Left cardiac atrium (tissue), 4 donors: Measurements from ENCODE around the gene C1RL. TPM values are rescaled to one million over a fixed set of nuclear protein-coding genes. Genes with fewer than 3 reads are reported as not detected.
A peak's percentile ranks its signal among the peaks of the same experiment; 100 is the strongest.

Experiments used
- ATAC-seq, 2 donors: fragments of 200-7000 bp; cut with Tn5 transposase; one replicate each; pipeline ENCODE4 v1.9.1; 2020; ENCODE audit warnings: mild to moderate bottlenecking in 2 of 2, moderate library complexity in 2 of 2
- DNase-seq: peaks from one replicate; pipeline ENCODE4 v3.0.0-alpha.2; 2020
- intact Hi-C, 2 donors: fragments of 100-400 bp; cut with DNase I; formaldehyde crosslinking; loops; one replicate each; pipeline versions ENCODE4 v1.14.1 to v1.15.1; 2022 to 2023
- long read RNA-seq: library from polyadenylated mRNA; unstranded; transcript quantifications from one replicate; pipeline ENCODE4 v2.0.0, GENCODE V29; 2021
- total RNA-seq, 2 donors: library from RNA; stranded (reverse); fragmentation: NEBNext Ultra II Directional; extraction: Animal tissue kit (Norgen Biotek cat#: 25700); gene quantifications; one replicate each; pipeline ENCODE4 v1.2.1, GENCODE V29; 2021
- donor health status: DM: no; HTN: yes; CAD: no.
- donor health status: DM: no; HTN: yes; CAD: no; lungs with severe emphysema.
- donor health status: DM: yes; HTN: yes; CAD: no.
- donor health status: Dilated cardiomyopathy.

C1RL gene, protein sequence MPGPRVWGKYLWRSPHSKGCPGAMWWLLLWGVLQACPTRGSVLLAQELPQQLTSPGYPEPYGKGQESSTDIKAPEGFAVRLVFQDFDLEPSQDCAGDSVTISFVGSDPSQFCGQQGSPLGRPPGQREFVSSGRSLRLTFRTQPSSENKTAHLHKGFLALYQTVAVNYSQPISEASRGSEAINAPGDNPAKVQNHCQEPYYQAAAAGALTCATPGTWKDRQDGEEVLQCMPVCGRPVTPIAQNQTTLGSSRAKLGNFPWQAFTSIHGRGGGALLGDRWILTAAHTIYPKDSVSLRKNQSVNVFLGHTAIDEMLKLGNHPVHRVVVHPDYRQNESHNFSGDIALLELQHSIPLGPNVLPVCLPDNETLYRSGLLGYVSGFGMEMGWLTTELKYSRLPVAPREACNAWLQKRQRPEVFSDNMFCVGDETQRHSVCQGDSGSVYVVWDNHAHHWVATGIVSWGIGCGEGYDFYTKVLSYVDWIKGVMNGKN
- 10 to 100 TPM; 23.0 to 29.8 TPM for total RNA-seq
- long read RNA-seq, partial matches to known transcripts: 0 of 5 reads
- long read RNA-seq, other reads (novel, unspliced or antisense): 4 of 5 reads

DNA sequence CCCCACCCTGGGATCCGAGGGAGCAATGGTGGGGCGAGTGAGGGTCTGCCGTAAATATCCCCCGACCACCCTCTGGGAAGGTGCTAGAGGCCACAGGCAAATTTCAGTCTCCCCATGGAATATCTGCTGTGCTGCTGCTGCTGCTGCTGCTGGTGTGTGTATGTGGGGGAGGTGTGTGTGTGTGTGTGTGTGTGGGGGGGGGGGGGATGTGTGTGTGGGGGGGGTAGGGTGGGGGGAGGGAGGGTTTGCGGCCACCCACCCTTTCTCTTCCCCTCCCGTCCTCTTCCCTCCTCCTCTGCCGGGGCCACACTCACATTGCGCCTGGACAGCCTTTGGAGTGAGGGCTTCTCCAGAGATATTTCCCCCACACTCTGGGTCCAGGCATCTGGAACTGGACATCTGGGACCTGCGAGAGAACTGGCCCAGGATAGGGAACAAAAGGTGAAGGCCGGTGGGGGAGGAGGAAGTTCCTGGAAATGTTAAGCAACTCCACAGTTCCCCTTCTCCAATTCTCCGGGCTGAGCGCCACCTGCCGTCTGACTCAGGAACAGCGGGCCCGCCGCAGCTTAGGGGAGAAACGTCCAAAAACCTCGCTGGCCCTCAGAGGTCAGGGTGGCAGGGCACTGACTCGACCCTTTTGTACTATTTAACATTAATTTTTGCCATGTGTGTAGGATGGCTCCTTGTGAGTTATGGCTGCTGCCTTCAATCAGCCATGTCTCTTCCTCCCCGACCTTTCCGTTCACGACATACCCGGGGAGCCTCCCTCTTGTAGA lies at the start of gene C1RL:
Gene C1RL (minus strand): TSS at position 419 of the 776 bp plus-strand sequence. CDS start 34 bp downstream, at position 385.
- intact Hi-C loops: loop anchor here in 1 of 2 donors (2.0 kb wide), 2 partner anchors 48 to 164 kb away; partner anchors contain the start of genes C12orf57 and C1S
- ATAC-seq (peak; percentile 84 to 86), DNase-seq (peak; percentile 92)

DNA sequence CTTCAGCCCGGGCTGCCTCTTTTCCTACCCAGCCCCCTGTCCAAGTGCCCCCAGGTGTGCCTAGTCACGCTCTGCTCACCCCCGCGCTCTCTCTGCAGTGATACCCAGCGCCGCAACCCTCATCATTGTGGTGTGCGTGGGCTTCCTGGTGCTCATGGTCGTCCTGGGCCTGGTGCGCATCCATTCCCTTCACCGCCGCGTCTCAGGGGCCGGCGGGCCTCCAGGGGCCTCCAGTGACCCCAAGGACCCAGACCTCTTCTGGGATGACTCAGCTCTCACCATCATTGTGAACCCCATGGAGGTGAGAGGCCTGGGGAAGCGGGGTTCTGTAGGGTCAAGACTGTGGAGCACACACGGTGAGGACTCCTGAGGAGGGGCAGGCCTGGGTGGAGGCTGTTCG lies 48.4 kb upstream of the C1RL start:
- DNase-seq: no peak
- ATAC-seq: no peak
- intact Hi-C loops: no loop called here

DNA sequence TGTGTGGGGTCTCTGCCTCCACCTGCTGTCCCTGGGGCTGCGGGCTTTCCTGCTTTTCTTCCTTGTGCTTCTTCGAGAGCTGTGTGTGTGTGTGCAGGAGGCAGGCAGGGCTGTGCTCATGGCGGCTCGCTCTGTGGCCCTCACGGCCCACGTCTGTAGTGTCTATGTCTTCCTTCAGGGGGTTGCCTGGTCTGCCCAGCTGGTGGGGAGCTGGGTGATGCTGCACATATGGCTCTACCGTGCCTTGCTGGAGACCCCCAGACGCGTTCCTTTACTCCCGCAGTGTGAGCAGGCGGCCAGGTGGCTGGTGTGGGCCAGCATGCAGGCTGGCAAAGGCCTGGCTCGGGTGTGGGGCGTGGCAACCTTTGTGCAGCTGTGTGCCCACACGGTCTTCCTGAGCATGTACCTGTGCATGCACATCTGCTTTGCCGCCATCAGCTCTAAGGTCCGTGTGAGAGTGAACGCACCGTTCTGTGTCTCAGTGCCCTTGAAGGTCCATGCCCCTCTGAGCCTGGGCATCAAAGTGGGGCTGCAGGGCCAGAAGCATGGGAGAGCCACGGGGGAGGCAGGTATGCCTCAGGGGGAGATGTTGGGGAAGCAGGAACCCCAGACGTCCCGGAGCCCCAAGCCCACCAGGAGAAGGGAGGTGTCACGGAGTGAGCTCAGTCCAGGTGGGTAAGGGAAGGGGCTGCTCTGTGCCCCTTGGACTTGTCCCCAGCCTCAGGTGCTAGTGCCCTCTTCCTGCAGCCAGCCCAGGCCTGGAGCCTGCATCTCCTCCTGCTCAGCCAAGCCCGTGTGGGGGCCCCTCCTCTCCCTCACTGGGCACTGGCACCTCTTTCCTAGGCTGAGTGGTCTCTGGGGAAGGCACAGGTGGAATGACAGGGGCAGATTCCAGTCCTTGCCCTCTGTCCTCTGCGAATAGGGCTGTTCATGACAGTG lies 47.5 kb upstream of the C1RL start:
- DNase-seq (no peak), ATAC-seq (no peak)
- intact Hi-C loops: no loop called here

DNA sequence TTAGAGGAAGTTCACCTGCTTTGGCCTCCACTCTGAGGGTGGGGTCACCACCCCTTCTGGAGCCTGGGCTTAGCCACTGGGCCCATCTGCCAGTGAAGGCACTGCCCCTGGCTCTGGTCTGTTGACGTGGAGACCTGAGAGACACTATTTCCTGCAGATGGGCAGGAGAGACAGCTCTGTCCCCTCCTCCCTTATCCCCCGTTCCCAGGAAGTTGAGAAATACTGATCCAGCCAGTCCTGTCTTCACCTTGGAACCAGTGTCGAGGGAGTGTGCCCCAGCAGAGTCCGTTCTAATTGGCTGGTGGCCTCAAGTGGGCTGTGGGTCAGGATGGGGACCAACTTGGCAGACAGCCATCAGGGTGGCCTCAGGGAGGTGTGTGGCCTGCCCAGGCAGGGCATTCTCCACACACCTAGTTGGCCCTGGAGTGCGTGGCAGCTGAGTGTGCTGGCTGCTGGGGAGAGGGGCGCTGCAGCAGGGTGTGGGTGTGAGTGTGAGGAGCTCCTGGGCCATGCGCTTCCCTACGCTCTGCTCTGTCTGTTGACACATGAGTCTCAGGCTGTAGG lies 46.5 kb upstream of the C1RL start:
- ATAC-seq (peak in 1 of 2 donors; percentile 20), DNase-seq (no peak)
- intact Hi-C loops: no loop called here

DNA sequence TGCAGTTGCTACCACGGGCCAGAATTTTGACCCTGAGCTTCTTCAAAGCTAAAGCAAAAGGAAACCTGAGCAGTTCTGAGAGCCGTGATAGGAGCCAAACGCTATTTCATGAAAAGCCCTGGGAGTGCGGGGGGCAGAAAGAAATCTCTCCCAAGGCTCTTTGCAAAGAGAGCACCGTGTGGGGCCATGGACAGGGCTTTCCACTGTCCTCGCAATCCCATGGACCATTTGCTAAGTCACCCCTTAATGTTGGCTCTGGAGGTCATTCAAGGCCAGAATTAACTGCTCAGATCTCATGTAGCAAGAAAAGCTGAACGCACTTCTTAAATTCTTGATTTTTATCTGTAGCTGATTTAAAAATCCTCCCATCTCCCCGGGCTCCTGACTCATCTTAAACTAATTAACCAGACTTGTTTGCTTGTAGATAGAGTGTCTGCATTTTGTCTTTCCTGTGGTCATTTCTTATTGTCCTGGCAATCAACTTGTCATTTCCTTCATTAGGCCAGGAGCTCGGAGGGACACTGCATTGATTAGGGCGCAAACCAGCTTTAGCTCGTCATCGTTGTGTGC lies 46.0 kb upstream of the C1RL start:
- DNase-seq (no peak), ATAC-seq (no peak)
- intact Hi-C loops: no loop called here

DNA sequence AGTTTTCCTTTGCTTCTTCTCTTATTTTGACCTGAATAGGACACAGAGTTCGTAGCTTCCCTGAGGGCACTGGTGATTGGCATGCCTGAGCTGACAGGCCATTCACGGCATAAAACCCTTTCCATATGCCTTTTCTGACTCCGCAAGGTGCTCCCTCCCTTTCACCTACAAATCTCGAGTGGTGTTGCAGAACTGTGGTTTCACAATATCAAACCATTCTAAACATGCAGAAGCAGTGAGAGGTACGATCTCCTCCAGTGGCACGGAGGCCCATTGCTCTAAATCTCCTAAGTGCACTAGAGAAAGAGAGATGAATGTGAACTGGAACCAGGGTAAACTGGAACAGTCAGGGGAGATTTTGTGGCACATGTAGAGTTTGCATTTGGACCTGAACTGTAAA lies 45.0 kb upstream of the C1RL start:
- DNase-seq (no peak), ATAC-seq (no peak)
- intact Hi-C loops: no loop called here

DNA sequence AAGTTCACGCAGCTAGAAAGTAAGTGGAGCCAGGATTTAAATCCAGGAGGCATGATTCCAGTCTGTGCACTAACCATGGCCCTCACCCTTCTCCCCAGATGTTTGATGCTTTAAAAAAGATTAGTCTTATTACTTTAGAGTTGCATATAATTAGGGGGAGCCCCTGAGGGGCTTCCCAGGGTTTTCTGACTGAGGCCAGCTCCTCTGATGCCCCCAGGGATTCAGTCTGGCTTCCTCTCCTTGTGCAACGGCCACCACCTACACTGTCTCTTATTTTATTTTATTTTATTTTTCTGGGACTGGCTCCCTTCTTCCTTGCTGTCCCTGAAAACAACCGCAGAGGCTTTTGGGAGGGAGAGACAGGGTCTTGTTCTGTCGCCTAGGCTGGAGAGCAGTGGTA lies 43.8 kb upstream of the C1RL start:
- intact Hi-C loops: no loop called here
- DNase-seq: no peak
- no peak for ATAC-seq

DNA sequence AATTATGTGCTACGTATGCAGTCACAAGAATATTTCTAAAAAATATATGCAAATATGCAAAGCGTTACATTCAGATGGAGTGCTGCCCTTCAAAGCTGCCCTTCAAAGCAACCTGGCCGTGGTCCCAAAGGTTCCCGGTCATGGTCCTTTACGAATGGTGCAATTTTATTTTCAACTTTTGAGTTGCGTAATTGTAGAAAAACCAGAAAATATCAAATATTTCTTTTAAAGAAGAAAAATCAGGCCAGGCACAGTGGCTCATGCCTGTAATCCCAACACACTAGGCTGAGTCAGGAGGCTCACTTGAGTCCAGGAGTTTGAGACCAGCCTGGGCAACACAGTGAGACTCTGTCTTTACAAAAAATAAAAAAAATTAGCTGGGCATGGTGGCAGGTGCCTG lies 42.5 kb upstream of the C1RL start:
- intact Hi-C loops: no loop called here
- ATAC-seq: peak in 1 of 2 donors; percentile 23

DNA sequence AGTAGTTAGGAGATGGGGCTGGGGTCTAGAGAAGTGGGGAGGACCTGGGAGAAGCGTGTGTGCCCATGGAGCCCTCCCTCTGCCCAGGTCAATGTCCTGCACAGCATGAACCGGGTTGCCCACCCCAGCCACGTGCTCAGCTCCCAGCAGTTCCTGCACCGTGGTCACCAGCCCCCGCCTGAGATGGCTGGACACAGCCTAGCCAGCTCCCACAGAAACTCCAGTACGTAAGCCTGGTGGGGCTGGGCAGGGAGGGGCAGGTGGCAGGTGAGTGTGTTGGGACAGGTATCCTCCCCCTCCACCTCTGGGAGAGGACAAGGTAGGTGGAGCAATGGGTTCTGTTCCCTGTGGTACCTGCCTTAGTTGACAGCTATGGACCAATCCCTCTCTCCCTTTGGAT lies 41.8 kb upstream of the C1RL start:
- ATAC-seq (no peak), DNase-seq (no peak)
- intact Hi-C loops: no loop called here

More for the DNA sequence above, 42.5 kb upstream of the C1RL start:
- DNase-seq: no peak

DNA sequence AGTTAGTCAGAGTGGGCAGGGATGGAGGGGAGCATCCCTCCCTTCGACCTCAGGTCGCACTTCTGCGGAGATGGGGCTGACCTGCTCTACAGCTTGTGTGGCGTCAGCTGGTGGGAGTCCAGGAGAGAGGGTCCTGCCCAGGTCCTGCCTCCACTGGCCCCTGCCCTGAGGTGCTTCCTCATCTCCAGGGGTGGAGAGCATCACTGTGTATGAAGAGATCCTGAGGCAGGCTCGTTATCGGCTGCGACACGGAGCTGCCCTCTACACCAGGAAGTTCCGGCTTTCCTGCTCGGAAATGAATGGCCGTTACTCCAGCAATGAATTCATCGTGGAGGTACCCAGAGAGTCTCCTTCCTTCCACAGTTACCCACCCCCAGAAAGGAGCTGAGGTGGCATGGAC lies 41.3 kb upstream of the C1RL start:
- DNase-seq (no peak), ATAC-seq (peak in 1 of 2 donors; percentile 19)
- intact Hi-C loops: no loop called here

DNA sequence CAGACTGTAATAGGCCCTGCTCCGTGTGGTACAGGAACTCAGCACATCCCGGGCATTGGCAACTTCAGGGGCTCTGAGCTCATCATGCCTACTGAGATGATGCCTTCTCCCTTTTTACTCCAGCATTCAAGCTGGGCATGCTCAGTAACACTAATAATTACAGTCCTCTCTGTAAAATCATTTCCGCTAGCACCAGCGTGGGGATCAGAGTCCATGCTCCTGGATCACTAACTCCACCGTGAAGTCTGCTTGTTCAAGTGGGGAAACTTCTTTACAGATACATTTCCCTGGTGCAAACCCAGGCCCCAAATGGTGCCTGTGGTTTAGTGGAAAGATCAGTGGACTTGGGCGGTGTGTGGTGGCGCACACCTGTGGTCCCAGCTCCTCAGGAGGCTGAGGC lies 37.9 kb upstream of the C1RL start:
- DNase-seq (no peak), ATAC-seq (no peak)
- intact Hi-C loops: no loop called here

DNA sequence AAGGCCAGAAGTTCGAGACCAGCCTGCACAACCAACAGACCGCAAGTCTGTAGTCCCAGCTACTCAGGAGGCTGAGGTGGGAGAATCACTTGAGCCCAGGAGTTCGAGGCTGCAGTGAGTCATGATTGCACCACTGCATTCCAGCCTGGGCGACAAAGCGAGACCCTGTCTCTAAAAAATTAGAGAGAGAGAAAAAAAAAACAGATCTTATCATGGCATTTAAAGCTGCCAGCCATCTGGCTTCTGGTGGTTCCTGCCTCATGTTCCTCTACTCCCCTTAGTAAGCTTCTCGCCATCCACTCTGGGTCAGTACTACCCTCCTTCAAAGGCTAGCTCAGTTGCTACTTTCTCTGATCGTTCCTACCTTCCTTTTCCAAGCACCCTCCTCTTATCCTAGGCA lies 37.2 kb upstream of the C1RL start:
- intact Hi-C loops: no loop called here
- DNase-seq (no peak), ATAC-seq (no peak)

DNA sequence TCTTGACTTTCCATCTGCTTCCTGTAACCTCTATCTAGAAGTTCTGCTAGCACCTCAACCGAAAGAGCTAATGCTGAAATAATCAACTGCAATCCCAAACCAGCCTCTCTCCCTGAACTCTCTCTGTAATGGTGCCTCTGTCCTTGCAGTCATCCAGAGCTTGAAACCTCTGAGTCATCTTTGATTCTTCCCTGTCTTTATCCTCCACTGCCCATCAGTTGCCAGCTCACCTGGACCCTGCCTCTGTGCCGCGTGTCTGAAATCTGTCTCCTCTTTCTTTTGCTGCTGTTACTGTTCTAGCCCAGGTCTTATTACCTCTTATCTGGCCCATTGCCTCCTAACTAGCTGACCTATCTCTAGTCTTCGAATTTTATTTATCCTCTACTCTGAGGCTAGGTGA lies 36.7 kb upstream of the C1RL start:
- DNase-seq (no peak), ATAC-seq (no peak)
- intact Hi-C loops: no loop called here

DNA sequence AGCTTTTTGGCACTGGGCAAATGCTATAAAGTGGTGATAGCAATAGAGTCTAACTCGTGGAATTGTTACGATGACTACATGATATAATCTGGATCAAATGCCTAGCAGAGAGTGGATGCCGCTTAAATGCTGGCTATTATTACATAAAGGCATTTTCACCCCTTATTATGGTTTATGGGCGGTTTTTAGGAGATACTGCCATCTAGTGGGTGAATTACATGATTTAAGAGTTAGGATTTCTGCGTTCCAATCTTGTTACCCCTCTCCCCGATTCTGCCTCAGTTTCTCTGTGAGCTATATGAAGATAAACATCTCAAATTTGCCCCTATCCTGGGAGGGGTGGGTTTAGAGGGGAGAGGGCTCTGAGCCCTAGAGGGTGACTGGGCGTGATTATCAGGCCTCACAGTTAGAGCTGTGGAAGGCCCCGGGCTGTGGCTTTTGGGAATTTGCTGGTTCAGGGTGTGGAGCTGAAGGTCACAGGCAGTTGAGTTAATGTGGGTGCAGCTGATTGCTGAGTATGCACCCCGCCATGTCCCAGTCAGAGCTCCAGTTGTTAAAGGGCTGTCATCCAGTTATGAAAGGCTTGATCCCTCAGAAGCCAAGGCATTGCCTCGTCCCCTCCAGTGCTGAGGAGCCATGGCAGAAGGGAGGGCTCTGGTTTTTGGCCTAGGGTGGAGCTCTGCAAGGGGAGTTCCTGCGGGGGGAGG lies 35.6 kb upstream of the C1RL start:
- peak; percentile 33 to 45 for ATAC-seq
- intact Hi-C loops: no loop called here
- no peak for DNase-seq

DNA sequence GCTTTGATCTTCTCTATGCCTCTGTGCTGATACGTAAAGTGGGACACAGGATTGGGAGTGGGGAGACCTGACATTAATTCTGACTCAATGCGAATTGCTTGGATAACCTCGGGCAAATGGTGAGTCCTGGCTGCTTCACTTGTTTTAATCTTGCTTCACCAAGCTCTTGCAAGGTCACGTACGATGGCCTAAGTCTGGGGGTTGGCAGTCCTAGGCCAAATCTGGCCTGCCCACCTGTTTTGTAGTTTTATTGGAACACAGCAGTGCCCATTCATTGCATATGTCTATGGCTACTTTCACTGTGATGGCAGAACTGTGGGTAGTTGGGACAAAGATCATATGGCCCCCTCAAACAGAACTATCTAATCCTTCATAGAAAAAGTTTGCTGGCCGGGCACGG lies 34.5 kb upstream of the C1RL start:
- intact Hi-C loops: no loop called here
- DNase-seq (no peak), ATAC-seq (no peak)

DNA sequence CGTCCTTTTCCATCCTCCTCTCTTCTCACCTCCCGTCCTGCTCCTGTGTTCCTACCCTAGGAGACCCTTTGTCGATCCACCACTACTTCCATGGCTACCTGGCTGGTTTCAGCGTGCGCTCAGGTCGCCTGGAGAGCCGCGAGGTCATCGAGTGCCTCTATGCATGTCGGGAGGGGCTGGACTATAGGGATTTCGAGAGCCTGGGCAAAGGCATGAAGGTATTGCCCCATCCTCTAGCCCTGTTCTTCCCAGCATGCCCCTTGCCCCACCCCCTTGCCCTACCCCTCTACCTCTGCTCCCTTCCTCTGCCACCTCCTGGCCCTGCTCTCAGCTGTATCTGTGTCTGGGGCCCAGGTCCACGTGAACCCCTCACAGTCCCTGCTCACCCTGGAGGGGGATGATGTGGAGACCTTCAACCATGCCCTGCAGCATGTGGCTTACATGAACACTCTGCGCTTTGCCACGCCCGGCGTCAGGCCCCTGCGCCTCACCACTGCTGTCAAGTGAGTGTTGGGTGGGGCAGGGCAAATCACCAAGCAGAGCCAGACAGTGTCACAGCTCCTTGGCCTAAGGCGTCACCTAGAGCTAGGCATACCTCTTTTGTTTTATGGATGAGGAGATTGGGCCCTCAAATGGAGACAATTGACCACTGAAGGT lies 33.9 kb upstream of the C1RL start:
- DNase-seq (no peak), ATAC-seq (no peak)
- intact Hi-C loops: no loop called here

DNA sequence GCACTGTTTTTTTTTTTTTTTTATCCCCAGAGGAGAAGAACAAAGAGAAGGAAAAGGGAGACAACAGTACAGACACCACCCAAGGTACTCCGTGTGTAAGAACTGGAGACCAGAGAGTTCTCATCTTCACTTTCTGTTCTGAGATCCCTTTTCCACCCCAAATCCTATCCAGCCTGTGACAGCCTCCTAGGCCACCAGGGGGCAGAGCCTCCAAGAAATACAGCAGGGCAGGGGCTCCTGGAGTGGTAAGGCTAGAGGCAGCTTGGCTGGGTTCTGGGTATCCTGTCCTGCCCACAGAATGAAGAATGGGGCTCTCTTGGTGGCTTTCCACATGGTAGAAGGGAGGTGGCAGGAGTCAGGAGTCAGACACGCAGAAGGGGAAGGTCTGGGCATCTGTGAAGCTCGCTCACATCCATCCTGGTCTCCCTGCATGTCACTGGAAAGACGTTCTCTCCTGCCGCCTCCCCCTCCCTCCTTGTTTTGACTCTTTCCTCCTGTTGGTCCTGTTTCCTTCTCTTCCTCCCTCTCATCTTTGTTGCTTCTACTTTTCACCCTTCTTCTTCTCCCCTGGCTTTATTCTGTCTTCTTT lies 33.1 kb upstream of the C1RL start:
- ATAC-seq (peak; percentile 49 to 60), DNase-seq (no peak)
- intact Hi-C loops: no loop called here
